Keratinocyte (primary cell): ENCODE data around the gene TP63. TPM values are rescaled to one million over a fixed set of nuclear protein-coding genes. Genes with fewer than 3 reads are reported as not detected.
A peak's percentile ranks its signal among the peaks of the same experiment; 100 is the strongest.

Experiments
- DNase-seq: peaks from one replicate; pipeline ENCODE4 v3.0.0-alpha.2; 2011; ENCODE audit warnings: low read depth, missing footprints, low spot score
- FAIRE-seq: peaks from 2 replicates; lab custom pipeline; 2011; peaks lifted over from hg19 to GRCh38; lab: Jason Lieb, UNC
- H2AFZ ChIP-seq: 2 replicates; pipeline ENCODE4 v1.6.0; 2012; ENCODE audit warnings: low read length, control low read depth, inconsistent platforms; ENCODE audit not compliant: control insufficient read depth
- H3K27ac ChIP-seq: 2 replicates; pipeline ENCODE4 v1.5.1; 2011; ENCODE audit warnings: low read length; ENCODE audit not compliant: control insufficient read depth, insufficient read depth
- H3K27me3 ChIP-seq: 3 replicates; pipeline ENCODE4 v1.6.0; 2011; ENCODE audit warnings: low read length; ENCODE audit not compliant: control insufficient read depth, insufficient read depth; ENCODE audit errors: extremely low read depth
- H3K36me3 ChIP-seq, 2 experiments: 2 replicates in 1 of 2; 3 replicates in 1 of 2; pipeline ENCODE4 v1.5.1; 2011; ENCODE audit warnings: low read length in 2 of 2, mild to moderate bottlenecking in 1 of 2; ENCODE audit not compliant: control insufficient read depth in 2 of 2, insufficient read depth in 2 of 2; ENCODE audit errors: extremely low read depth in 1 of 2
- H3K4me1 ChIP-seq: 3 replicates; pipeline ENCODE4 v1.5.1; 2011; ENCODE audit warnings: low read length; ENCODE audit not compliant: control insufficient read depth, insufficient read depth; ENCODE audit errors: extremely low read depth
- H3K4me2 ChIP-seq: 3 replicates; pipeline ENCODE4 v1.6.0; 2011; ENCODE audit warnings: low read depth, low read length; ENCODE audit not compliant: control insufficient read depth, insufficient read depth; ENCODE audit errors: extremely low read depth
- H3K4me3 ChIP-seq, 3 experiments: fragments of 200-600 bp in 1 of 3; sonication (generic) in 1 of 3; 2 replicates in 2 of 3; 3 replicates in 1 of 3; pipeline ENCODE4 v1.5.1; 2011 to 2016; ENCODE audit warnings: low read length in 3 of 3, mild to moderate bottlenecking in 3 of 3, control low read depth in 2 of 3, inconsistent platforms in 1 of 3, low read depth in 1 of 3, mixed read lengths in 1 of 3, mixed run types in 1 of 3, moderate library complexity in 1 of 3; ENCODE audit not compliant: control insufficient read depth in 2 of 3, insufficient read depth in 2 of 3; ENCODE audit errors: extremely low read depth in 1 of 3
- H3K79me2 ChIP-seq: 2 replicates; pipeline ENCODE4 v1.6.0; 2012; ENCODE audit warnings: low read length; ENCODE audit not compliant: control insufficient read depth, insufficient read depth
- H3K9ac ChIP-seq: 3 replicates; pipeline ENCODE4 v1.6.0; 2011; ENCODE audit warnings: low read length; ENCODE audit not compliant: control insufficient read depth, insufficient read depth; ENCODE audit errors: extremely low read depth
- H3K9me1 ChIP-seq: 3 replicates; pipeline ENCODE4 v1.6.0; 2011; ENCODE audit warnings: low read length; ENCODE audit not compliant: control insufficient read depth, insufficient read depth; ENCODE audit errors: extremely low read depth
- H3K9me3 ChIP-seq: 2 replicates; pipeline ENCODE4 v1.5.1; 2012; ENCODE audit warnings: low read depth, low read length; ENCODE audit not compliant: control insufficient read depth
- H4K20me1 ChIP-seq: 3 replicates; pipeline ENCODE4 v1.6.0; 2011; ENCODE audit warnings: low read length; ENCODE audit not compliant: control insufficient read depth, insufficient read depth; ENCODE audit errors: extremely low read depth
- CTCF ChIP-seq, 3 experiments: IDR thresholded peaks in 1 of 3; conservative IDR thresholded peaks in 1 of 3; optimal IDR thresholded peaks in 1 of 3; 2 replicates in 2 of 3; 3 replicates in 1 of 3; pipeline versions ENCODE3 to v1.5.1; 2011; ENCODE audit warnings: low read length in 3 of 3, mild to moderate bottlenecking in 3 of 3, moderate library complexity in 2 of 3, control low read depth in 1 of 3, inconsistent platforms in 1 of 3; ENCODE audit not compliant: insufficient read depth in 2 of 3; ENCODE audit errors: extremely low read depth in 1 of 3
- EZH2 ChIP-seq: IDR thresholded peaks from one replicate; pipeline ENCODE4 v1.6.1; 2012; ENCODE audit warnings: inconsistent platforms, mild to moderate bottlenecking, low read length, moderate library complexity
- dilution Hi-C: fragments of 300-500 bp; cut with MboI; formaldehyde crosslinking; loops from one replicate; pipeline ENCODE4 v1.7.0; 2020; ENCODE audit warnings: low sequenced_read_pairs; ENCODE audit not compliant: extremely low pct_ligation_motif_present
- polyA plus RNA-seq, 5 experiments: library from polyadenylated mRNA; depleted of rRNA in 3 of 5; stranded (reverse) in 3 of 5; stranded (forward) in 1 of 5; unstranded in 1 of 5; fragments of >200 nt; gene quantifications; 1 replicate in 1 of 5; 2 replicates in 3 of 5; 3 replicates in 1 of 5; pipeline versions ENCODE4 v1.2.1 to v1.2.3, GENCODE V29; 2011 to 2012; ENCODE audit warnings: missing spikeins in 2 of 5, low read depth in 1 of 5, low replicate concordance in 1 of 5

Gene TP63
- polyA plus RNA-seq, 1 donor (not counting 4 experiments of a cell fraction or from before 2014, with no cell fraction given) = 214 TPM

GRCh38 chr3:189714991-189715961 lies 84.1 kb downstream of the TP63 start:
- TF ChIP-seq EZH2 = no peak
- no peak for TF ChIP-seq CTCF (optimal IDR thresholded peaks at IDR 0.05 in 1 of 3, IDR thresholded peaks at IDR 0.05 in 1 of 3, conservative IDR thresholded peaks at IDR 0.05 in 1 of 3; ENCODE audit: extremely low read depth in 1 of 3, insufficient read depth in 2 of 3, low read length in 3 of 3)
- peak overlapping the region; percentile 41 for H2AFZ ChIP-seq
- H3K9me1 ChIP-seq = no peaks in the 10 kb centered on the region
- no peak overlapping the region for H3K27ac ChIP-seq
- H3K9ac ChIP-seq = no peak overlapping the region
- H3K27me3 ChIP-seq = no peaks in the 10 kb centered on the region
- dilution Hi-C loops = no loop called here
- no peak overlapping the region for H3K4me3 ChIP-seq
- no peaks in the 10 kb centered on the region for H3K9me3 ChIP-seq
- no peak for DNase-seq
- H3K4me1 ChIP-seq = peaks cover 31% of the 10 kb centered on the region
- H4K20me1 ChIP-seq = no peaks in the 10 kb centered on the region
- H3K36me3 ChIP-seq = no peaks in the 10 kb centered on the region
- H3K79me2 ChIP-seq = no peaks in the 10 kb centered on the region
- H3K4me2 ChIP-seq = no peak overlapping the region
- FAIRE-seq = peak; percentile 63

GRCh38 chr3:189718215-189718614 lies 87.0 kb downstream of the TP63 start:
- Histone ChIP-seq H3K79me2 (no peaks in the 10 kb centered on the region), H3K27me3 (no peaks in the 10 kb centered on the region), H3K4me3 (no peak overlapping the region), H3K4me1 (peaks cover 16% of the 10 kb centered on the region), H2AFZ (peak overlapping the region; percentile 22), H3K9me1 (no peaks in the 10 kb centered on the region), H3K36me3 (no peaks in the 10 kb centered on the region), H4K20me1 (no peaks in the 10 kb centered on the region), H3K9ac (no peak overlapping the region), H3K9me3 (no peaks in the 10 kb centered on the region), H3K4me2 (peak overlapping the region; percentile 9), H3K27ac (no peak overlapping the region)
- FAIRE-seq = peak; percentile 72
- no peak for DNase-seq
- dilution Hi-C loops = no loop called here
- TF ChIP-seq EZH2 (no peak), CTCF (optimal IDR thresholded peaks at IDR 0.05 in 1 of 3, IDR thresholded peaks at IDR 0.05 in 1 of 3, conservative IDR thresholded peaks at IDR 0.05 in 1 of 3; ENCODE audit: extremely low read depth in 1 of 3, insufficient read depth in 2 of 3, low read length in 3 of 3) (no peak)
